Subcutaneous preadipocyte (primary cell): ENCODE measurements around the gene POLR3G. TPM values are rescaled to one million over a fixed set of nuclear protein-coding genes. Genes with fewer than 3 reads are reported as not detected.

Source experiments
- total RNA-seq: library from RNA; depleted of rRNA; stranded (reverse); fragments of >200 nt; gene quantifications from 2 replicates; pipeline ENCODE4 v1.2.3, GENCODE V29; 2012

Gene POLR3G
- 7.0 and 10.6 TPM in 2 replicates for total RNA-seq

GRCh38 chr5:90474235-90475107 is at the start of gene POLR3G, which contains the start of gene MBLAC2:
Gene POLR3G, plus strand, starts transcription at chr5:90474864. Its CDS starts 10,704 bp downstream, at chr5:90485568.
Gene MBLAC2, minus strand, starts transcription at chr5:90474771. Its CDS starts 479 bp downstream, at chr5:90474292.

GRCh38 chr5:90529194-90529938 is 54.7 kb downstream of the POLR3G start, which contains the start of gene LYSMD3:
Gene LYSMD3, minus strand, starts transcription at chr5:90529584. Its CDS starts 4,295 bp downstream, at chr5:90525289.

GRCh38 chr5:90558344-90559192 is 83.9 kb downstream of the POLR3G start, which contains the start of gene ADGRV1:
Gene ADGRV1, plus strand, starts transcription at chr5:90558797. Its CDS starts 99 bp downstream, at chr5:90558896.

Other genes with a start within 250 kb of the POLR3G start
- 6.2 and 7.8 TPM in 2 replicates for gene CETN3, start 65.1 kb upstream of the POLR3G start, total RNA-seq
- 8.1 and 9.8 TPM in 2 replicates for gene MBLAC2, start 93 bp upstream of the POLR3G start, total RNA-seq
- 10.7 and 12.1 TPM in 2 replicates for gene LYSMD3, start 54.7 kb downstream of the POLR3G start, total RNA-seq
- under 0.01 and 0.20 TPM in 2 replicates for gene ADGRV1, start 83.9 kb downstream of the POLR3G start, total RNA-seq